ENCODE results near the gene PALD1. TPM values are rescaled to one million over a fixed set of nuclear protein-coding genes. Genes with fewer than 3 reads are reported as not detected.
A peak's percentile ranks its signal among the peaks of the same experiment; 100 is the strongest.

The PALD1 gene
- total and polyA plus RNA-seq, 2 of the 13 experiments (the other 11 are each of a cell fraction or from before 2014, with no cell fraction given): 0.07 to 0.09 TPM

DNA sequence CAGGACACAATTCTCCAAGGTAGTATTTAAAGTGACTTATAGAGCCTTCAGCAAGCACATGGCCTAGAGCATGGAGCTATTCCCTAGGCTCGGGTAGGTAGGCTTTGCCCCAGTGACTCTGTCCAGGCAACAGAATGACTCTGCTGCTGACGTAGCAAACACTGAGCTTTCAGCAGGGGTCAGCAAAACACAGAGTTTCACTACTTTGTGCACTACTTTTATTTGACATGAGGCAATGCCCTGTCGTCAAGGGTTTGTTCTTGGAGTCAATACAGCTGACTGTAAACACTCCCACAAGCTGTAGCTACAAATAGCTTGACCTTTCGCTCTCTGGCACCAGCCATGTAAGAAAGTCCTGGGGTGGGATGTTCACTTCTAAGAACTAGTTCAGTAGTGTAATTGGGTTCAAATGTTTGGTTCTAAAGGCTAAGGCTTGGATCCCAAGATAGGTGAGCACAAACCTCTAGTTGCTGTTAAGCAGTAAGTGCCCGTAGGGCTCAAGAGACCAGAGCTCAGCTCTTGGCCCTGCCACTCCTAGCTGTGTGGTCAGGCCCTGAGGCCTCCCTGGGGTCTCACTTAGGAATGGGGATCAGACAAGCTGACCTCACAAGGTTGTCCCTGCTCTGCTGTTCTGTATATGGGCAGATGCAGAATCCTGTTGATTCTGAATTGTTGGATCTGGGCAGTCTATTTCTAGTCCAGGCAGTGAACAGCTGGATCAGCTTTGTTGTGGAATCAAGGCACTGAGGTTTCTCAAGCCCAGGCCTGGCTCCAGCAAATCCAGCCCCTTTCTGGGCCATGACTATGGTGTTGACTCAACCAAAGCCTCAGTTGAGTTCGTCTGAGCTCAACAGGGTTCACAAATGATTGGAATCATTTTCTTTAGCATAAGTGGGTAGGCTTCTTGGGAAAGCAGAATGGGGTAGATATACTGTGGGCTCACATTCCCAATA, 47.8 kb upstream of the PALD1 start (continued):
- TF ChIP-seq AFF4 (CRISPR knock-in tag; IDR thresholded peaks at IDR 0.05): no peak
- TF ChIP-seq NKX3-1 (CRISPR knock-in tag; IDR thresholded peaks at IDR 0.05): no peak
- TF ChIP-seq ZKSCAN8 (CRISPR knock-in tag; IDR thresholded peaks at IDR 0.05; ENCODE audit: borderline replicate concordance): no peak
- TF ChIP-seq, protein P1, sequence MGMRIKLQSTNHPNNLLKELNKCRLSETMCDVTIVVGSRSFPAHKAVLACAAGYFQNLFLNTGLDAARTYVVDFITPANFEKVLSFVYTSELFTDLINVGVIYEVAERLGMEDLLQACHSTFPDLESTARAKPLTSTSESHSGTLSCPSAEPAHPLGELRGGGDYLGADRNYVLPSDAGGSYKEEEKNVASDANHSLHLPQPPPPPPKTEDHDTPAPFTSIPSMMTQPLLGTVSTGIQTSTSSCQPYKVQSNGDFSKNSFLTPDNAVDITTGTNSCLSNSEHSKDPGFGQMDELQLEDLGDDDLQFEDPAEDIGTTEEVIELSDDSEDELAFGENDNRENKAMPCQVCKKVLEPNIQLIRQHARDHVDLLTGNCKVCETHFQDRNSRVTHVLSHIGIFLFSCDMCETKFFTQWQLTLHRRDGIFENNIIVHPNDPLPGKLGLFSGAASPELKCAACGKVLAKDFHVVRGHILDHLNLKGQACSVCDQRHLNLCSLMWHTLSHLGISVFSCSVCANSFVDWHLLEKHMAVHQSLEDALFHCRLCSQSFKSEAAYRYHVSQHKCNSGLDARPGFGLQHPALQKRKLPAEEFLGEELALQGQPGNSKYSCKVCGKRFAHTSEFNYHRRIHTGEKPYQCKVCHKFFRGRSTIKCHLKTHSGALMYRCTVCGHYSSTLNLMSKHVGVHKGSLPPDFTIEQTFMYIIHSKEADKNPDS (CRISPR knock-in tag; IDR thresholded peaks at IDR 0.05): no peak
- TF ChIP-seq CHCHD3 (CRISPR knock-in tag; IDR thresholded peaks at IDR 0.05): no peak
- no peak for TF ChIP-seq ZNF446 (CRISPR knock-in tag; IDR thresholded peaks at IDR 0.05)
- TF ChIP-seq, protein P2, sequence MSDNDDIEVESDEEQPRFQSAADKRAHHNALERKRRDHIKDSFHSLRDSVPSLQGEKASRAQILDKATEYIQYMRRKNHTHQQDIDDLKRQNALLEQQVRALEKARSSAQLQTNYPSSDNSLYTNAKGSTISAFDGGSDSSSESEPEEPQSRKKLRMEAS (IDR thresholded peaks at IDR 0.05): 0 out of 2 replicates have a peak, but pooled peaks have one; percentile 22
- no peak for TF ChIP-seq GTF2F1 (IDR thresholded peaks at IDR 0.05; ENCODE audit: low read length)
- TF ChIP-seq ZMAT3 (CRISPR knock-in tag; conservative IDR thresholded peaks at IDR 0.05): no peak
- TF ChIP-seq ZBTB26 (CRISPR knock-in tag; IDR thresholded peaks at IDR 0.05; ENCODE audit: borderline replicate concordance): no peak
- TF ChIP-seq, protein P3, sequence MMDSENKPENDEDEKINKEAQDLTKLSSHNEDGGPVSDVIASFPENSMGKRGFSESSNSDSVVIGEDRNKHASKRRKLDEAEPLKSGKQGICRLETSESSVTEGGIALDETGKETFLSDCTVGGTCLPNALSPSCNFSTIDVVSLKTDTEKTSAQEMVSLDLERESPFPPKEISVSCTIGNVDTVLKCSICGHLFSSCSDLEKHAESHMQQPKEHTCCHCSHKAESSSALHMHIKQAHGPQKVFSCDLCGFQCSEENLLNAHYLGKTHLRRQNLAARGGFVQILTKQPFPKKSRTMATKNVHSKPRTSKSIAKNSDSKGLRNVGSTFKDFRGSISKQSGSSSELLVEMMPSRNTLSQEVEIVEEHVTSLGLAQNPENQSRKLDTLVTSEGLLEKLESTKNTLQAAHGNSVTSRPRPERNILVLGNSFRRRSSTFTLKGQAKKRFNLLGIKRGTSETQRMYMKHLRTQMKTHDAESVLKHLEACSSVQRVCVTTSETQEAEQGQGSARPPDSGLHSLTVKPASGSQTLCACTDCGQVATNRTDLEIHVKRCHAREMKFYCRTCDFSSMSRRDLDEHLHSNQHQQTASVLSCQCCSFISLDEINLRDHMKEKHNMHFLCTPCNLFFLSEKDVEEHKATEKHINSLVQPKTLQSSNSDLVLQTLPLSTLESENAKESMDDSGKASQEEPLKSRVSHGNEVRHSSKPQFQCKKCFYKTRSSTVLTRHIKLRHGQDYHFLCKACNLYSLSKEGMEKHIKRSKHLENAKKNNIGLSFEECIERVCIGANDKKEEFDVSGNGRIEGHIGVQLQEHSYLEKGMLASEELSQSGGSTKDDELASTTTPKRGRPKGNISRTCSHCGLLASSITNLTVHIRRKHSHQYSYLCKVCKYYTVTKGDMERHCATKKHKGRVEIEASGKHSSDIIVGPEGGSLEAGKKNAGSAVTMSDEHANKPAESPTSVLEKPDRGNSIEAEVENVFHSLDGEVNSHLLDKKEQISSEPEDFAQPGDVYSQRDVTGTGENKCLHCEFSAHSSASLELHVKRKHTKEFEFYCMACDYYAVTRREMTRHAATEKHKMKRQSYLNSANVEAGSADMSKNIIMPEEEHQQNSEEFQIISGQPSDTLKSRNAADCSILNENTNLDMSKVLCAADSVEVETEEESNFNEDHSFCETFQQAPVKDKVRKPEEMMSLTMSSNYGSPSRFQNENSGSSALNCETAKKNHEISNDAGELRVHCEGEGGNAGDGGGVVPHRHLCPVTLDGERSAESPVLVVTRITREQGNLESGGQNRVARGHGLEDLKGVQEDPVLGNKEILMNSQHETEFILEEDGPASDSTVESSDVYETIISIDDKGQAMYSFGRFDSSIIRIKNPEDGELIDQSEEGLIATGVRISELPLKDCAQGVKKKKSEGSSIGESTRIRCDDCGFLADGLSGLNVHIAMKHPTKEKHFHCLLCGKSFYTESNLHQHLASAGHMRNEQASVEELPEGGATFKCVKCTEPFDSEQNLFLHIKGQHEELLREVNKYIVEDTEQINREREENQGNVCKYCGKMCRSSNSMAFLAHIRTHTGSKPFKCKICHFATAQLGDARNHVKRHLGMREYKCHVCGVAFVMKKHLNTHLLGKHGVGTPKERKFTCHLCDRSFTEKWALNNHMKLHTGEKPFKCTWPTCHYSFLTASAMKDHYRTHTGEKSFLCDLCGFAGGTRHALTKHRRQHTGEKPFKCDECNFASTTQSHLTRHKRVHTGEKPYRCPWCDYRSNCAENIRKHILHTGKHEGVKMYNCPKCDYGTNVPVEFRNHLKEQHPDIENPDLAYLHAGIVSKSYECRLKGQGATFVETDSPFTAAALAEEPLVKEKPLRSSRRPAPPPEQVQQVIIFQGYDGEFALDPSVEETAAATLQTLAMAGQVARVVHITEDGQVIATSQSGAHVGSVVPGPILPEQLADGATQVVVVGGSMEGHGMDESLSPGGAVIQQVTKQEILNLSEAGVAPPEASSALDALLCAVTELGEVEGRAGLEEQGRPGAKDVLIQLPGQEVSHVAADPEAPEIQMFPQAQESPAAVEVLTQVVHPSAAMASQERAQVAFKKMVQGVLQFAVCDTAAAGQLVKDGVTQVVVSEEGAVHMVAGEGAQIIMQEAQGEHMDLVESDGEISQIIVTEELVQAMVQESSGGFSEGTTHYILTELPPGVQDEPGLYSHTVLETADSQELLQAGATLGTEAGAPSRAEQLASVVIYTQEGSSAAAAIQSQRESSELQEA (CRISPR knock-in tag; IDR thresholded peaks at IDR 0.05; ENCODE audit: not compliant biosample characterization): no peak
- peak; percentile 36; the same call in 1 of the 2 replicates for TF ChIP-seq SOX5 (CRISPR knock-in tag; IDR thresholded peaks at IDR 0.05; ENCODE audit: borderline replicate concordance)

Measured in HepG2 (cell line).